ENCODE data around the gene ABCA13. TPM values are rescaled to one million over a fixed set of nuclear protein-coding genes. Genes with fewer than 3 reads are reported as not detected.
A peak's percentile ranks its signal among the peaks of the same experiment; 100 is the strongest.

The ABCA13 gene
- polyA plus RNA-seq, 5 donors: 0.64 to 2.2 (median 1.4) TPM

- no peak for DNase-seq
Observed at GRCh38 chr7:48634116-48634632, 462.9 kb downstream of the ABCA13 start.

GRCh38 chr7:48635796-48636195, 464.5 kb downstream of the ABCA13 start:
- no peak for DNase-seq

GRCh38 chr7:48636391-48637015, 465.2 kb downstream of the ABCA13 start:
- no peak for DNase-seq

- DNase-seq: no peak
Observed at GRCh38 chr7:48637382-48637781, 466.1 kb downstream of the ABCA13 start.

- DNase-seq: no peak
Observed at GRCh38 chr7:48638041-48638440, 466.8 kb downstream of the ABCA13 start.

GRCh38 chr7:48643431-48644013, 472.3 kb downstream of the ABCA13 start:
- DNase-seq: peak in 1 of 2 donors; percentile 13

GRCh38 chr7:48658138-48658537, 486.9 kb downstream of the ABCA13 start:
- DNase-seq: no peak

GRCh38 chr7:48660306-48660870, 489.1 kb downstream of the ABCA13 start:
- DNase-seq: peak; percentile 81 to 87

GRCh38 chr7:48664241-48664640, 493.0 kb downstream of the ABCA13 start:
- no peak for DNase-seq

- DNase-seq: no peak
Observed at GRCh38 chr7:48665353-48666135, 494.3 kb downstream of the ABCA13 start.

- no peak for DNase-seq
Observed at GRCh38 chr7:48667407-48667806, 496.1 kb downstream of the ABCA13 start.

- DNase-seq: no peak
Observed at GRCh38 chr7:48671656-48672055, 500.4 kb downstream of the ABCA13 start.

- no peak for DNase-seq
Observed at GRCh38 chr7:48681006-48681405, 509.7 kb downstream of the ABCA13 start.

- no peak for DNase-seq
Observed at GRCh38 chr7:48691788-48692187, 520.5 kb downstream of the ABCA13 start.

Other genes with a start within 250 kb of the ABCA13 start
- gene PKD1L1, start 223.0 kb upstream of the ABCA13 start, polyA plus RNA-seq (ENCODE audit: insufficient read depth in 1 of 5, insufficient read length in 5 of 5, low replicate concordance in 1 of 5): under 1 TPM; 0.20 to 0.54 (median 0.28) TPM
- gene HUS1, start 191.8 kb upstream of the ABCA13 start, polyA plus RNA-seq (ENCODE audit: insufficient read depth in 1 of 5, insufficient read length in 5 of 5, low replicate concordance in 1 of 5): 10 to 100 TPM; 18.4 to 31.2 (median 28.9) TPM
- under 1 TPM in 4 of 5 donors, not detected in 1; 0.25 to 0.53 (median 0.33) TPM for gene SUN3, start 142.4 kb upstream of the ABCA13 start, polyA plus RNA-seq (ENCODE audit: insufficient read depth in 1 of 5, insufficient read length in 5 of 5, low replicate concordance in 1 of 5)
- gene C7orf57, start 135.9 kb upstream of the ABCA13 start, polyA plus RNA-seq (ENCODE audit: insufficient read depth in 1 of 5, insufficient read length in 5 of 5, low replicate concordance in 1 of 5): 1 to 10 TPM; 1.4 to 4.4 (median 2.7) TPM
- gene UPP1, start 82.2 kb upstream of the ABCA13 start, polyA plus RNA-seq (ENCODE audit: insufficient read depth in 1 of 5, insufficient read length in 5 of 5, low replicate concordance in 1 of 5): 10 to 100 TPM in 2 of 5 donors, 1 to 10 TPM in 3; 8.5 to 10.9 (median 10.0) TPM

Measured in right lung (tissue), 5 donors.